NCI-H187 treated with DMSO at 0.1 percent for 48 hours (cell line): Measurements from ENCODE around the gene TBC1D22A.
"Not testable (repeated sequence)": the region's sequence is repeated elsewhere in the genome, so short reads cannot be mapped to it uniquely, and the experiment has no call there.

Source experiments
- DNase-seq: peaks from one replicate; lab custom pipeline; 2025; lab: John Stamatoyannopoulos, UW

Gene TBC1D22A

GRCh38 chr22:47102648-47103047 lies 340.2 kb downstream of the TBC1D22A start:
- DNase-seq: no peak

GRCh38 chr22:47105085-47105484 lies 342.6 kb downstream of the TBC1D22A start:
- DNase-seq: no peak

- DNase-seq: no peak
Measured at GRCh38 chr22:47106806-47107205, 344.4 kb downstream of the TBC1D22A start.

DNA sequence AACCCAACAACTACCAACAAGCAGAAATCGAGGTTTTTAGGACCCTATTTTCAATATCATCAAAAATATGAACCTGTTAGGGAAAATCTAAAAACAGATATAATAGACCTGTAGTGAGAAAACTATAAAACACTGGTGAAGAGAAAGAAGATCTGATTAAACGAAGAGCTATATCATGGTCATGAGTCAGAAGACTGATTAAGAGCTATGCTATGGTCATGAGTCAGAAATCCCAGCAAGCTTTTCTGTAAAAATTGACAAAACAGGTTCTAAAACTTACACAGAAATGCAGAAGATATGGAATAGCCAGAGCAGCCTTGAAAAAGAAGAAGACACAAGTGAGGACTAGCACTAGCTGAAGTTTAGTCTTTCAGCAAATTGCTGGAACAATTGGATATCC lies 345.0 kb downstream of the TBC1D22A start:
- no peak for DNase-seq

GRCh38 chr22:47110817-47111443 lies 348.5 kb downstream of the TBC1D22A start:
- DNase-seq: no peak

DNA sequence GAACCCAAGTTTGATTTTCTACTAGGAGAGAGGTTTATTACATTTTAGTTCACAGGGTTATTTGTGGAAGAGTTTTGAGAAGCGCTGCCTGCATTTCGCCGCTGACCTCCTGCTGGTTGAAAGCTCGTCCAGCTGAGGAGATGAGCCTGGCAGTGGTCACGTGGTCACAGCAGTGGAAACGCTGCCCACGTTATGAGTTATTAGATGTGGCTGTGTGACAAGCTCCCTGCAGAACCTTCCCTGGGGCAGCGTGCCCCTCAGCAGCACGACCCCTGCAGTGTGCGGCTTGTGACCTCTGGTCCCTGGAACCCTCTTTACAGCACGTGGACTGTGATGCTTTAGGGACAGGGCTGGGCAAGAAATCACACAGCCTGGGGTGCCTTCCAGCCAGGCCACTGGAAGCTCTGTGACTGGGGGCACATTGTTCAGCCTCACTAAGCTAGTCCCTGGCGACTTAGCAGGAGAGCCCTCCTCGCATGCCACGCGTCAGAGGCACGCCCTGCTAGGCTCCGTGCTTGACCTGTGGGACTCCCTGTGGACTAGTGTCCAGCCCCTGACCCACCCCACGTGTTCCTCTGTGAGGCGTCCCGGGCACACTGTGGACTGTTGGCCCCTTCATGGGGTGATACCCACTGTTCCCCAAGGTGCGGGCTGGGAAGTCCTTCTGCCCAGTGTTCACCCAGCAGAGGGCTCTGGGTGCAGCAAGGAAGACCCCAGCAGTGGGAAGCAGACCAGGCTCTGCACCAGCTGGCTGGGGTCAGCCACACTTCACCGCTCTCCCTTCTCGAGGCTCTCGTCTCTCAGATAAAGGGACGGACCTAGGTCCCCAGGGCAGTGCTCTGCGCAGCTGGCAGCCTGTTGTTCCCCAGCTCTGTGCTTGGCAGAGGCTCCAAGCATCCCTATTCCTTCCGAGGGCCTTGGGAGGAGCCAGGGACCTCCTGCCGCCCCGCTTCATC lies 349.5 kb downstream of the TBC1D22A start:
- no peak for DNase-seq

- DNase-seq: no peak
Measured at GRCh38 chr22:47112582-47112965, 350.1 kb downstream of the TBC1D22A start.

- DNase-seq: no peak
Measured at GRCh38 chr22:47112994-47113852, 350.8 kb downstream of the TBC1D22A start.

- DNase-seq: no peak
Measured at GRCh38 chr22:47113853-47114415, 351.5 kb downstream of the TBC1D22A start.

DNA sequence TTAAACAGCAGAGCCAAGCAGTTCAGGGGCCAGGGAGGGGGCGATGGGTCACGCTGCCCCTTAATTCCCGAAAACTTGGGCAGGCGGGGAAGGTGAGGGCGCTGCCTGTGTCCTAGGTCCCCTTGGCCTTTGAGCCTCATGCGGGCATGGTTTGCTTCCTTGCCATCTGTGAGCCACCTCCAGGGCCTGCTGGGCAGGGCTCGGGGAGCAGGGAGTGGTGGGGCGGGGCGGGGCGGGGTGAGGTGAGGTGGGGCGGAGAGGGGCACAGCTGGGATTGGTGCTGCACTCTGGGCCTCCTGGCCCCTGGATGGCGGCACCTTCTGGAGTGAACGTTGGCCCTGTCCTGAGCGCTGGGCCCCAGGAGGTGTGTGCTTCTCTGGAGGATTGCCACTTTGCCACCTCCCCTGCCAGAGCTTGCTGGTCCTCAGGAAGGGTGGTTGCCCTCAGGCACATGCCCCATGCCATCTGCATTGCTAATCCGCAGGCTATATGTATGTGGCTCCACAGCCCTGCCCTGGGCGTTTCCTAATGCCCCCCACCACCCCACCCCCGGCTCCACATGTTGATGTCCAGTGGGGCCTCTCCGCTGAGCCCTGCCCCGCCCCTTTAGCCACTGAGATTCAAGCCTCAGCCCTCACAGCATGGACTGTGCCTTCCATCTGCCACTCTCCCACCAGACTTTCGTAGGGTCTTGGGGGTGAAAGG lies 352.5 kb downstream of the TBC1D22A start:
- DNase-seq: no peak

DNA sequence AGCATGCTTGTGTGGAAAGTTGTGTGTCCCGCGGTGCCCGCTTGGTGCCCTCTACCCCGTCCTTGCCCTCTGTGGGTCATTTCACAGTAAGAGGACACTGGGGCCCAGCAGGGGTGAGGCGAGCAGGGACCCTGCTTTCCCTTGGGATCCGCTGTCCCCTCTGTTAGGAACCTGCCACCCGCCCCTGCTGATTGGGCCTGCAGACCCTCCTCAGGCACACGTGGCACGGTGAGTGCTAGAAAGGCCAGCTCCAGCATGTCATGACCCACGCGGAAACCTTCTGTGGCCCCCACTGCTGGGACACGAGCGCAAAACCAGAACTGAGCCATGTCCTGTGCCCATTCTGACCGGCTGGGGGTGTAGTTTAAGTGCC lies 353.1 kb downstream of the TBC1D22A start:
- no peak for DNase-seq

GRCh38 chr22:47115921-47116320 lies 353.5 kb downstream of the TBC1D22A start:
- no peak for DNase-seq

- no peak for DNase-seq
Measured at GRCh38 chr22:47116426-47117341, 354.2 kb downstream of the TBC1D22A start.

- not testable (repeated sequence) for DNase-seq
Measured at GRCh38 chr22:47117442-47117841, 355.0 kb downstream of the TBC1D22A start.

- no peak for DNase-seq
Measured at GRCh38 chr22:47119181-47119580, 356.7 kb downstream of the TBC1D22A start.

DNA sequence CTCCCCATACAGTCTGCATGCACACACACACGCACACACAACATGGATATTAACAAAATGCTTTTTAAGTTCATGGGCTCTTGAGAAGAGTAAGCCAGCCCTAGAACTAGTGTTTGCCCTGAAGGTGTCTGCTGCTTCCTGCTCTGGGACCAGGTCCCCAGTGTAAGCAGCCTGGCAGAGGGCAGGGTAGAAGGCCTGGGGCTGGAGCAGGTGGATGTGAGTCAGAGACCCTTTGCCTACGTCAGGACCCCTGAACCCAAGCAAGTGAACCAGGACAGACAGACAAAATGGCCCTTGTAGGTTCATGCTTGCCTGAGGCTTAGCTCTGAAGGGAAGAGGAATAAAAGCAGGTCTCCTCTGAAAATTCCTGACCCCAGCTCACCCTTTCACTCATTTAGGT lies 357.9 kb downstream of the TBC1D22A start:
- DNase-seq: no peak

DNA sequence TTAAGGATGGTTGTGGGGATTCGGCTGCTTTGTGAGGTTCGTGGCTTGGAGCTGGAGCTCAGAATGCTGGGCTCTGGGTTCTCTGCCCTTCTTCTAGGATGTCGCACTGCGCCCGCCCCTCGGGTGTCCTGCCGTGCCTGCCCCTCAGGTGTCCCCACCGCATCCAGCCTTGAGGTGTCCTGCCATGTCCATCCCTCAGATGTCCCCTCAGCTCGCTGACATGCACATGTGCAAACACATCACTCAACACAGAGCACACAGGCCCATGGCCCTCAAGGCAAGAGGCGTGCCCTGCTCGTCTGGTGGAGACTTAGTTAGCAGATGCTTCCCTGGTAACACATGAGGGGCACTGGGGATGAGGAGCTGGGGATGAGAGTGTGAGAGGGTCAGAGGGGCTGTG lies 359.3 kb downstream of the TBC1D22A start:
- DNase-seq: no peak

GRCh38 chr22:47122441-47123000 lies 360.1 kb downstream of the TBC1D22A start:
- no peak for DNase-seq

GRCh38 chr22:47123006-47123826 lies 360.8 kb downstream of the TBC1D22A start:
- no peak for DNase-seq
